Esophagus squamous epithelium (tissue), 4 donors: ENCODE data around the gene GALNT10.

Experiments used
- POLR2A ChIP-seq, 4 donors: fragments of 450-650 bp; IDR thresholded peaks; one replicate each; pipeline ENCODE4 v1.6.1; 2017; ENCODE audit warnings: antibody characterized with exemption in 4 of 4, mild to moderate bottlenecking in 4 of 4, moderate library complexity in 3 of 4
- TF ChIP-seq, protein P1 (sequence below), 6 experiments: fragments of 450-650 bp in 4 of 6; fragments of 200-600 bp in 2 of 6; sonication (generic) in 2 of 6; IDR thresholded peaks; one replicate each; pipeline ENCODE4 v1.5.1; 2016 to 2019; ENCODE audit warnings: antibody characterized with exemption in 6 of 6, mild to moderate bottlenecking in 4 of 6, moderate library complexity in 4 of 6

DNA sequence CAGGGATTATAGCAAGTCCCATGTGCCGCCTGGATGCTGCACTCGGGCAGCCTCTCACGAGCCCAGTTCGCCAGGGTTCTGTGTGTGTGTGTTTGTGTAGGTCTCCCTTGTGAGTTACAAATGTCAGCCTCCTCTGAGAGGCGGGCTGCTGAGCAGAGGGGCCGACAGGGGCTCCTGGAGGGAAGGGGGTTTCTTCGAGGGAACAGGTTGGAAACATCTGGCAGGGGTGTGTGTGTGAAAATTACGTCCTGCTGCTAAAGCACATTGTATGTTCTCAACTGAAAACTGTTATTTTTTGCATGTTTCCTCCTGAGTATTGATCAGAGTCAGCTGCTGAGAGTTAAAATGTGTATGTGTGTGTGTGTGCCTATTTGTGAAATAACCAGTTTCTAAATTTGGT is 9.7 kb downstream of the GALNT10 start:
- TF ChIP-seq, protein P1, sequence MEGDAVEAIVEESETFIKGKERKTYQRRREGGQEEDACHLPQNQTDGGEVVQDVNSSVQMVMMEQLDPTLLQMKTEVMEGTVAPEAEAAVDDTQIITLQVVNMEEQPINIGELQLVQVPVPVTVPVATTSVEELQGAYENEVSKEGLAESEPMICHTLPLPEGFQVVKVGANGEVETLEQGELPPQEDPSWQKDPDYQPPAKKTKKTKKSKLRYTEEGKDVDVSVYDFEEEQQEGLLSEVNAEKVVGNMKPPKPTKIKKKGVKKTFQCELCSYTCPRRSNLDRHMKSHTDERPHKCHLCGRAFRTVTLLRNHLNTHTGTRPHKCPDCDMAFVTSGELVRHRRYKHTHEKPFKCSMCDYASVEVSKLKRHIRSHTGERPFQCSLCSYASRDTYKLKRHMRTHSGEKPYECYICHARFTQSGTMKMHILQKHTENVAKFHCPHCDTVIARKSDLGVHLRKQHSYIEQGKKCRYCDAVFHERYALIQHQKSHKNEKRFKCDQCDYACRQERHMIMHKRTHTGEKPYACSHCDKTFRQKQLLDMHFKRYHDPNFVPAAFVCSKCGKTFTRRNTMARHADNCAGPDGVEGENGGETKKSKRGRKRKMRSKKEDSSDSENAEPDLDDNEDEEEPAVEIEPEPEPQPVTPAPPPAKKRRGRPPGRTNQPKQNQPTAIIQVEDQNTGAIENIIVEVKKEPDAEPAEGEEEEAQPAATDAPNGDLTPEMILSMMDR (IDR thresholded peaks at IDR 0.05) = no peak
- TF ChIP-seq POLR2A (IDR thresholded peaks at IDR 0.05) = no peak
